Measurements from ENCODE around the gene ATXN3. TPM values are rescaled to one million over a fixed set of nuclear protein-coding genes. Genes with fewer than 3 reads are reported as not detected.

Gene ATXN3
- total and polyA plus RNA-seq, 10 donors, result 9.4 to 76.0 (median 37.4) TPM

GRCh38 chr14:92039063-92039718, 67.2 kb downstream of the ATXN3 start:
- Histone ChIP-seq H3K4me1 (peaks cover 26 to 67% (median 45%) of the 10 kb centered on the region in 6 donors), H3K27ac (peak overlapping the region; percentile 80 to 98 (median 96)), H3K27me3 (replicated peaks in 1 of 7) (no peaks in the 10 kb centered on the region), H3K4me3 (peak overlapping the region; percentile 62 to 95 (median 80)), H3K36me3 (peaks cover 0 to 22% (median 0%) of the 10 kb centered on the region in 6 donors), H3K9me3 (no peaks in the 10 kb centered on the region)
- TF ChIP-seq, protein P1, sequence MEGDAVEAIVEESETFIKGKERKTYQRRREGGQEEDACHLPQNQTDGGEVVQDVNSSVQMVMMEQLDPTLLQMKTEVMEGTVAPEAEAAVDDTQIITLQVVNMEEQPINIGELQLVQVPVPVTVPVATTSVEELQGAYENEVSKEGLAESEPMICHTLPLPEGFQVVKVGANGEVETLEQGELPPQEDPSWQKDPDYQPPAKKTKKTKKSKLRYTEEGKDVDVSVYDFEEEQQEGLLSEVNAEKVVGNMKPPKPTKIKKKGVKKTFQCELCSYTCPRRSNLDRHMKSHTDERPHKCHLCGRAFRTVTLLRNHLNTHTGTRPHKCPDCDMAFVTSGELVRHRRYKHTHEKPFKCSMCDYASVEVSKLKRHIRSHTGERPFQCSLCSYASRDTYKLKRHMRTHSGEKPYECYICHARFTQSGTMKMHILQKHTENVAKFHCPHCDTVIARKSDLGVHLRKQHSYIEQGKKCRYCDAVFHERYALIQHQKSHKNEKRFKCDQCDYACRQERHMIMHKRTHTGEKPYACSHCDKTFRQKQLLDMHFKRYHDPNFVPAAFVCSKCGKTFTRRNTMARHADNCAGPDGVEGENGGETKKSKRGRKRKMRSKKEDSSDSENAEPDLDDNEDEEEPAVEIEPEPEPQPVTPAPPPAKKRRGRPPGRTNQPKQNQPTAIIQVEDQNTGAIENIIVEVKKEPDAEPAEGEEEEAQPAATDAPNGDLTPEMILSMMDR (IDR thresholded peaks at IDR 0.05 in 8 of 11, conservative IDR thresholded peaks at IDR 0.05 in 3 of 11), result no peak
- TF ChIP-seq POLR2A (IDR thresholded peaks at IDR 0.05), result no peak
- no peak for TF ChIP-seq POLR2AphosphoS5 (IDR thresholded peaks at IDR 0.05)
- intact Hi-C loops (cut with DNase I; ENCODE audit: low total_unique reads), result loop anchor here (5.0 kb wide), 1 partner anchor 68 kb away; the partner anchor contains the start of gene ATXN3
- DNase-seq, result no peak
- WGBS, 5 donors, result 0% methylated on average over 22 of the region's 22 CpGs

DNA sequence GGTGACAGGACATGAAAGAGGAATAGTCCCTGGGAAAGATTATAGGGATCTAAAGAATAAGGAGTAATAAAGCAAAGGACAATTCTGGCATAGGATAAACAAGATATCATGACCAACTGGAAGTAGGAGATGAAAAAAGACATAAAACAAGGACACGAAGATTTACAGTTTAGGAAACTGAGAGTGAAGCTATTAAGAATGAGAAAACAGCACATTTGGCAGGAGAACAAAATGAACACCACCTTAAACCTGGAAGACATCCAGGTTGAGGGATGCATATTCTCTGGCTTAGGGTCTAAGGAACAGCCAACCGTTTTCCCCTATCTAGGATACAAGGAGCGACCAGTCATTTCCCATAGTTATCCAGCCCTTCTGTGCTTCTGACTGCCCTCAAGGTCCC, 68.4 kb downstream of the ATXN3 start:
- intact Hi-C loops (cut with DNase I; ENCODE audit: low total_unique reads), result loop anchor here (5.0 kb wide), 1 partner anchor 69 kb away; the partner anchor contains the start of gene ATXN3
- Histone ChIP-seq H3K27ac (peak overlapping the region in 3 of 8 donors; percentile 10 to 98 (median 96)), H3K9me3 (no peaks in the 10 kb centered on the region), H3K4me3 (peak overlapping the region in 6 of 8 donors; percentile 68 to 95 (median 80)), H3K36me3 (peaks cover 0 to 20% (median 0%) of the 10 kb centered on the region in 6 donors), H3K4me1 (peaks cover 26 to 77% (median 45%) of the 10 kb centered on the region in 6 donors), H3K27me3 (replicated peaks in 1 of 7) (no peaks in the 10 kb centered on the region)
- no peak for DNase-seq
- WGBS, 5 donors, result 55 to 67% (median 57%) methylated on average over 3 of the region's 3 CpGs
- TF ChIP-seq POLR2AphosphoS5 (IDR thresholded peaks at IDR 0.05) (no peak), POLR2A (IDR thresholded peaks at IDR 0.05) (no peak)

DNA sequence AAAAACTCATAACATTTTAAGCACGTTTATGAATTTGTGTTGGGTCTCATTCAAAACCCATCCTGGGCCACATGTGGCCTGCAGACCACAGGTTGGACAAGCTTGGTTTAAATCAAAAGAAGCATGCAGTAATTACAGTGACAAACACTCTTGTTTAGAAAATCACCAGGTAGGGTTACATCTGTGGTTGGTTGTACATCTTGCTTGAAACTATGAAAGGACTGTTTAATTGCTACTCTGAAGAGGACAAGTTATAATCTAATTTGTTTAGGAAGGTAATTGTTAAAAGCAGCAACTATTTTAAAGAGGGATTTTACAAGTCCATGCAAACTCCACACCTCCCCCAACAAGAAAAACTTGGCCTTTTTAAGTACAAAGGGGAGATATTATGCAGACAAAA, 70.5 kb downstream of the ATXN3 start:
- DNase-seq, result no peak
- peaks cover 2 to 41% (median 17%) of the 10 kb centered on the region in 6 donors for H3K36me3 ChIP-seq
- H3K4me1 ChIP-seq, result peaks cover 23 to 70% (median 40%) of the 10 kb centered on the region in 6 donors
- no peak overlapping the region for H3K27ac ChIP-seq
- intact Hi-C loops (cut with DNase I; ENCODE audit: low total_unique reads), result loop anchor here (5.0 kb wide), 1 partner anchor 71 kb away; the partner anchor contains the start of gene ATXN3
- TF ChIP-seq POLR2AphosphoS5 (IDR thresholded peaks at IDR 0.05) (no peak), POLR2A (IDR thresholded peaks at IDR 0.05) (no peak)
- TF ChIP-seq, protein P1 (IDR thresholded peaks at IDR 0.05 in 8 of 11, conservative IDR thresholded peaks at IDR 0.05 in 3 of 11), result no peak
- 47 to 100% (median 88%) methylated on average over 1 of the region's 1 CpG for WGBS, 5 donors
- H3K9me3 ChIP-seq, result no peaks in the 10 kb centered on the region
- no peaks in the 10 kb centered on the region for H3K27me3 ChIP-seq (replicated peaks in 1 of 7)
- no peak overlapping the region for H3K4me3 ChIP-seq

GRCh38 chr14:92033906-92034687, 72.3 kb downstream of the ATXN3 start:
- 87 to 94% (median 92%) methylated on average over 11 of the region's 11 CpGs for WGBS, 5 donors
- intact Hi-C loops (cut with DNase I; ENCODE audit: low total_unique reads), result no loop called here
- Histone ChIP-seq H3K27me3 (replicated peaks in 1 of 7) (no peaks in the 10 kb centered on the region), H3K9me3 (no peaks in the 10 kb centered on the region), H3K4me3 (no peak overlapping the region), H3K27ac (no peak overlapping the region), H3K4me1 (peaks cover 21 to 62% (median 35%) of the 10 kb centered on the region in 6 donors), H3K36me3 (peaks cover 2 to 59% (median 28%) of the 10 kb centered on the region in 6 donors)
- no peak for DNase-seq
- TF ChIP-seq POLR2AphosphoS5 (IDR thresholded peaks at IDR 0.05) (no peak), POLR2A (IDR thresholded peaks at IDR 0.05) (no peak)
- TF ChIP-seq, protein P1 (IDR thresholded peaks at IDR 0.05 in 8 of 11, conservative IDR thresholded peaks at IDR 0.05 in 3 of 11), result no peak

All from spleen (tissue), 11 donors.